Small intestine (tissue), 7 donors: ENCODE data around the gene DBP. TPM values are rescaled to one million over a fixed set of nuclear protein-coding genes. Genes with fewer than 3 reads are reported as not detected.

Experiments used
- DNase-seq, 2 donors: peaks; one replicate each; pipeline versions ENCODE4 v3.0.0 to v3.0.0-alpha.2; 2013
- FAIRE-seq: peaks from 2 replicates; lab custom pipeline; 2012; peaks lifted over from hg19 to GRCh38; lab: Jason Lieb, UNC
- H3K27ac ChIP-seq, 3 donors: one replicate each; pipeline ENCODE4 v1.5.1; 2013; ENCODE audit warnings: low read length in 2 of 3, mild to moderate bottlenecking in 2 of 3, control low read depth in 1 of 3, inconsistent platforms in 1 of 3, low read depth in 1 of 3, moderate library complexity in 1 of 3
- H3K27me3 ChIP-seq, 3 donors: one replicate each; pipeline ENCODE4 v1.6.1; 2013; ENCODE audit warnings: low read length in 3 of 3, inconsistent platforms in 1 of 3; ENCODE audit not compliant: control insufficient read depth in 3 of 3, insufficient read depth in 3 of 3
- H3K36me3 ChIP-seq, 3 donors: one replicate each; pipeline ENCODE4 v1.6.1; 2013; ENCODE audit warnings: low read length in 3 of 3, inconsistent platforms in 1 of 3, low read depth in 1 of 3, mild to moderate bottlenecking in 1 of 3, moderate library complexity in 1 of 3; ENCODE audit not compliant: control insufficient read depth in 3 of 3, insufficient read depth in 2 of 3
- H3K4me1 ChIP-seq, 3 donors: one replicate each; pipeline ENCODE4 v1.6.1; 2013; ENCODE audit warnings: low read length in 2 of 3, inconsistent platforms in 1 of 3, low read depth in 1 of 3, mild to moderate bottlenecking in 1 of 3, moderate library complexity in 1 of 3; ENCODE audit not compliant: control insufficient read depth in 3 of 3, insufficient read depth in 2 of 3
- H3K4me3 ChIP-seq, 3 donors: one replicate each; pipeline ENCODE4 v1.5.1; 2013; ENCODE audit warnings: low read length in 3 of 3, control low read depth in 1 of 3, inconsistent platforms in 1 of 3, low read depth in 1 of 3, mild to moderate bottlenecking in 1 of 3, moderate library complexity in 1 of 3
- H3K9me3 ChIP-seq, 2 donors: one replicate each; pipeline ENCODE4 v1.6.1; 2013; ENCODE audit warnings: low read depth in 1 of 2, low read length in 1 of 2; ENCODE audit not compliant: control insufficient read depth in 2 of 2, insufficient read depth in 1 of 2
- WGBS, 3 donors: extraction: QIAGEN DNeasy Blood & Tissue Kit; methylation state at CpG; one replicate each; pipeline ENCODE4 v1.1.7; 2013; 5-methylcytosine and 5-hydroxymethylcytosine counted together
- polyA plus RNA-seq, 4 donors: library from polyadenylated mRNA; stranded (reverse) in 3 of 4; unstranded in 1 of 4; fragments of 200-250 nt in 3 of 4; fragments of 120-200 nt in 1 of 4; gene quantifications; one replicate each; pipeline versions ENCODE4 v1.2.1 to v1.2.3, GENCODE V29; 2013
- donor health status: healthy with polysubstance abuse.
- donor health status: control.
- donor health status: control.
- donor health status: Bipolar disorder and iron deficiency.
- donor health status: healthy.

The DBP gene
- polyA plus RNA-seq, 4 donors = 7.1 to 40.3 (median 23.9) TPM

DNA sequence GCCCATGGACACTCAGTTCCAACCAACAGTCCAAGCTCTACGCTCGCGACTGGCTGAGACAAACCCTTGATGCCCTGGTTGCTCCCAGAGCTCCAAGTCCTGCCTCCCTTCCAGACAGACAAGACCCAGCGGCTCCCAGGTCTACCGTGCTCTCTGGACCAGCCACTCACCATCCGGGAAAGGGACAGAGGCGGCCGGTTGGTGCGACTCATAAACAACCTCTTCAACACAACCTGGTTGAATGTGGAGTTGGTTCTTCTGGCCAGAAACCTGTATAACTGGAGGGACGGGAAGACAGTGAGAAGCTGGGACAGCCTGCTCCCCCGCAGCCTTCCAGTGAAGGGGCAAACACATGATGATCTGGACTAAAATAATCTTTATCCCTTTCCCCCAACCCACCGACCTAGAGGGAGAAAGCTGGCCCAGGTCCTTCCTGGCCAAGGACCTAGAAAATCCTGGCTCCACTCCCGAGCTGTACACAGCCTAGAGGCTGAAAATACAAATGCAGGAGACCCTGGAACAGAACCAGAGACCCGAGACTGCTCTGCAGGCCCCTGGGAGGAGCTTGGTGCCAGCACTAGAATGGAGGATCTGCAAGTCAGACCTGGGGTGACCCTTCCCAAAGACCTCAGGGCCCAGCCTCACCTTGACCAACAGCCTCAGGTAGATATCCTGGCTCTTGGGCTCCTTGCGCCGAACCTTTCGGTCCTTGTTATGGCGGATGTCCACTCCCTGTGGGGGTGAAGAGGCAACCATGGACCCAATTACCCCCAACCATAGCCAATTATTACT is 19.8 kb downstream of the DBP start:
- Histone ChIP-seq H3K36me3 (peaks cover 0 to 54% (median 16%) of the 10 kb centered on the region in 3 donors), H3K4me3 (peak overlapping the region; percentile 34 to 98 (median 81)), H3K27ac (peak overlapping the region; percentile 90 to 97 (median 95)), H3K27me3 (no peaks in the 10 kb centered on the region), H3K4me1 (peaks cover 0 to 47% (median 5%) of the 10 kb centered on the region in 3 donors), H3K9me3 (no peaks in the 10 kb centered on the region)
- peak in 1 of 2 donors; percentile 38 for DNase-seq
- WGBS, 3 donors = 28 to 48% (median 29%) methylated on average over 18 of the region's 18 CpGs
- no peak for FAIRE-seq

DNA sequence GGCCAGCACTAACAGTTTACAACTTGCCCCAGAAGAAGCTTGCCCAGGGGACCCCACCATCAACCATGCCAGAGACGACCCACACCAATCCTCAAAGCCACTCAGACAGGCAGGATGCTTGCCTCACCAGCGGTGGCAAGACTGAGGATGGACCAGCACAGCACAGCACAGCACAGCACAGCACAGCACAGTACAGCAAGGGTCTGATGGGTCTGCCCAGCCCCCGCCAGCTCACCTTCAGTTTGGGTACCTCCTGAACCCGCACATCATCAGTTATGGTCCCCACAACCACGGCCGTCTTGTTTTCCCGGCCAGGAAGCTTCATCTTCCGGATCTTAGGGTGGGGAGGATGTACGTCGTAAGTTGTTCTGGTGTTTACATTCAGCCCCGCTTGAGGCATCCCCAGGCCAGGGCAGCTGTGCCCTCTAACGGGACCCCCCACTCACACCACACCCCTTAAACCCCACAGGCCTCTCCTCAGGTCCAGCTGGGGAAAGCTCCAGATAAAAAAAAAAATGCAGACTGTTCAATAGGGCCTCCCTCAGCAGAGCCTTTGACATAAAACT is 20.6 kb downstream of the DBP start:
- Histone ChIP-seq H3K27ac (peak overlapping the region; percentile 90 to 97 (median 95)), H3K4me1 (peaks cover 0 to 47% (median 5%) of the 10 kb centered on the region in 3 donors)
- no peak for DNase-seq

DNA sequence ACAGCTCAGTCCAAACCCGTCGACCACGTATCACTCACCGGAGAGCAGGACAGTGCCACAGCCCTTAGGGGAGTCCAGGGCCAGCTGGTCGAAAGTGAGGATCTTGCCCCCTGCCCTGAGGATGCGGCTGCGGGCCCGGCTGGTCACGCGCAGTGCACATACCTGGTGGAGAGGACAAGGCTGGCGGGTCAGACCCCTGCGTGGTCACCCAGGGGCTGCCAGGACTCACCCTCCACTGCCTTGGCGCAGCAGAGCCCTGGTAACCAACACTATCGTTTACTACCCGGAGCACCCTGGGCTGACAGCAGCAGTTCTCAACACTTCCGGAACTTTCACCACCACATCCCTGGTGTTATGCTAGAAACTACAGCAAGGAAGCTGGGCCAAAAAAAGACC is 21.1 kb downstream of the DBP start:
- no peak for FAIRE-seq
- Histone ChIP-seq H3K36me3 (peaks cover 2 to 60% (median 16%) of the 10 kb centered on the region in 3 donors), H3K9me3 (no peaks in the 10 kb centered on the region), H3K27me3 (no peaks in the 10 kb centered on the region), H3K4me1 (peaks cover 0 to 47% (median 5%) of the 10 kb centered on the region in 3 donors), H3K27ac (peak overlapping the region; percentile 90 to 97 (median 95)), H3K4me3 (no peak overlapping the region)
- 55 to 80% (median 59%) methylated on average over 16 of the region's 16 CpGs for WGBS, 3 donors
- DNase-seq = no peak

More for the DNA sequence above, 20.6 kb downstream of the DBP start:
- 42 to 50% (median 45%) methylated on average over 12 of the region's 12 CpGs for WGBS, 3 donors
- Histone ChIP-seq H3K36me3 (peaks cover 2 to 61% (median 16%) of the 10 kb centered on the region in 3 donors), H3K27me3 (no peaks in the 10 kb centered on the region), H3K9me3 (no peaks in the 10 kb centered on the region), H3K4me3 (peak overlapping the region in 2 of 3 donors; percentile 81 to 98)
- FAIRE-seq = no peak

DNA sequence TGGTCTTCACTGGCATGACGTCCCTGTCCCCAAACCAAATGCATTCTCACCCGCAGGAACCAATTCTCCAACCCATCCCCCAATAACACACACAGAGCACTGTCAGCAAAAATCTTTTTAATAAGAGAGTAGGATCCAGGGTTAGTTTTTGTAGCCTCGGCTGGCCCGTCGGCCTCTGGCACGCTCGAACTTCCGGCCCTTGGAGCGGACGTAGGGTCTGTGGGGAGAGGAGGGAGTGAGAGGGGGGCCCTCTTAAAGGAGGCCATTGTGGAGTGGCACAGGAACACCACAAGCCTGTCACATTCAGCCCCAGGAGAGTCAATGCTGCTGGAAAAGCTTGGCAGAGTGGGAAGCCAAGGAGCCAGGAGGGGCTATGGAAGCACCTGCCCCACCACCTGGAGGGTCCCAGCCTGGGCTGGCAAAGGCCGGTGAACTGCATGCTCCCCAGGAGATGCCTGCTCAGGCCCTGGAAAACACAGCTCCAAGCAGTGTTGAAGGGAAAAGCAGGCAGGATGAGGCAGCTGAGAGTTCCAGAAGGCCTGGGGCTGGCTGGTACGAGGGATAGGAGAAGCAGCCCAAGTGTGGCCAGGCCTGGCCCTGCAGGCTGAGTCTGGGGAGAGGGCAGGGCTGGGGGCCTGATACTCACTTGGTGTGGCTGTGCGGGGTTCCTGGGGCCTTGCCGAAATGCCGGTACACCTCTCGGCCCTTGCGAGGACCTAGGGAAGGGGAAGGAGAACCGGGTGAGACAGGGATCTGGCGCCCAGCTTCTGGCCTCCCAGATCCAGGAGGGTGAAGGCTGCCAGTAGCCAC is 21.7 kb downstream of the DBP start:
- H3K9me3 ChIP-seq = no peaks in the 10 kb centered on the region
- FAIRE-seq (no peak), DNase-seq (no peak)
- peak overlapping the region in 1 of 3 donors; percentile 65 for H3K4me3 ChIP-seq
- peak overlapping the region; percentile 90 to 97 (median 95) for H3K27ac ChIP-seq
- peaks cover 2 to 64% (median 16%) of the 10 kb centered on the region in 3 donors for H3K36me3 ChIP-seq
- 38 to 62% (median 57%) methylated on average over 19 of the region's 19 CpGs for WGBS, 3 donors
- no peaks in the 10 kb centered on the region for H3K27me3 ChIP-seq
- peaks cover 0 to 47% (median 5%) of the 10 kb centered on the region in 3 donors for H3K4me1 ChIP-seq

DNA sequence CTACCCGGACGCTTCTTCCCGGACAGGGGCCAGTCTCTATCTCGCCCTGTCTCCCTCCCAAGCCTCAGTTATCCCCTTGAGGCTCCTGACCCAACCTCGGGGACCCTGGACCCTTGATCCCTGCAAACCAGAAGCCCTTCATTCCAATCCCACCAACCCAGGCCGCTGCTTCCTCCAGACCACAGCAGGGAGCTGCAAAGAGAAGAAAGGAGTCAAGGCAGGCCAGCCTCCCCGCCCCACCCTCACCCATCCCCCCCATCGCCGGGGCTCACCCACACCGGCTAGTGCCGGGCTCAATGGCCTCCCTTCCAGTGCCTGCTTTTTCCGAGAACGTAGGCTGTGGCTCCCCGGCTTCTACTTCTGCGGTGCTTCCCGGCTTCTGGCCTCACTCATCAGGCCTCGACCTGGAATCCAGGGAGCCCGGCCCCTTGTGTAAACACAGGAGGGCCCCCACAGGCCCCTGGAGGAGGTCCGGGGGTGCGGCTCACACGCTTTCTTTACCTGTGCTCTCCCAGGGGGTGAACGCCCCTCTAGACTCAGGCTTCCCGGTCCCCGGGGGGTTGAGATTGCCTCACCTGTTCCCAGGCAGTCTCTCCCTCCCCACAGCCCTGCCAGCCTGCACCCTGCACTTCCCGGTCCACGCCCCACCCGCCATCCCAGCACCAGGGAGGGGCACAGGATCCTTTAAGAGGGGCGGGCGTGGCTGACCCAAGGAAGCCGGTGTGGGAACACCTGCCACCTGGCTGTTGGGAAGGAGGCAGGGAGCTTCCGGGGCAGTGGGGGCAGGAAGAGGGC is 22.5 kb downstream of the DBP start, which contains the start of gene FAM83E:
Gene FAM83E (minus strand): TSS at position 641 of the 795 bp plus-strand sequence. CDS start 1,704 bp downstream, outside the sequence.
- 10 to 45% (median 30%) methylated on average over 28 to 31 of the region's 31 CpGs for WGBS, 3 donors
- FAIRE-seq (no peak), DNase-seq (peak; percentile 98 to 99)
- peaks cover 0 to 46% (median 5%) of the 10 kb centered on the region in 3 donors for H3K4me1 ChIP-seq
- H3K4me3 ChIP-seq = peak within 1 kb of the TSS; percentile 17 to 68 (median 65)
- H3K36me3 ChIP-seq = peaks cover 2 to 70% (median 16%) of the 10 kb centered on the region in 3 donors
- no peaks in the 10 kb centered on the region for H3K27me3 ChIP-seq
- H3K9me3 ChIP-seq = no peaks in the 10 kb centered on the region
- H3K27ac ChIP-seq = peak within 1 kb of the TSS; percentile 95 to 97 (median 96)

DNA sequence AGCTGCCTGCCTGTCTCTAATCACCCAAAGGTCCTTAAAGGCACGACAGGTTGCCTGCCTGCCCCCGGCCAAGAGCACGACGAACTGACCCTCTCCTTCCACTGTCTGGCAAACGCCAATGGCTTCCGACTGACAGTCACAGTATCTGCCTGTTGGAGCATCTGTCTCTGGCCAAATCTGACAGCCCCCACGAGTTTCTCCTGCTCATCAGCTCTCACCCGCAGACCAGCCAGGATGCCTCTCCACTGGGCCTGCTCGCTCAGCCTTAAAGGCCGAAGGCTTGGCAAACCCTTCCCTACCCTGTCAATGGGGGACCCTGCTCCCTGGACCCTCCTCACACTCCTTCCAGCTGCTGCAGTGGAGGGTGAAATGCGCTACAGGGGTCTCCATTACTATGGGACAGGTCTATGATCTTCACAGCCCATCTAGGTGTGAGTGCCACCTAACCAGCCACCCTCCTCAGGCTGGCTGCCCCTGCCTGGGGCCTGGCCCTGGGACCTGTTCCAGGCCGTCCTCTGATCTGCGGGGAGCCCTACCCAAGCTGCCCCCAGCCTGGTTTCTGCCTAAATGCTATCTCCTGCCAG is 23.2 kb downstream of the DBP start:
- peak overlapping the region; percentile 17 to 68 (median 65) for H3K4me3 ChIP-seq

More for the DNA sequence above, 23.2 kb downstream of the DBP start:
- Histone ChIP-seq H3K36me3 (peaks cover 2 to 76% (median 16%) of the 10 kb centered on the region in 3 donors), H3K4me1 (peaks cover 0 to 44% (median 5%) of the 10 kb centered on the region in 3 donors), H3K27me3 (no peaks in the 10 kb centered on the region), H3K27ac (peak overlapping the region; percentile 95 to 97 (median 96)), H3K9me3 (no peaks in the 10 kb centered on the region)
- DNase-seq = peak in 1 of 2 donors; percentile 36
- WGBS, 3 donors = 7 to 50% (median 32%) methylated on average over 13 of the region's 13 CpGs
- no peak for FAIRE-seq
